ENCODE measurements around the gene PFDN5. TPM values are rescaled to one million over a fixed set of nuclear protein-coding genes. Genes with fewer than 3 reads are reported as not detected.

Gene PFDN5
- total and polyA plus RNA-seq, 9 of the 15 experiments (the other 6 are each of a cell fraction or from before 2014, with no cell fraction given) = 361 to 1,636 (median 742) TPM

GRCh38 chr12:53295070-53295890 is at the start of gene PFDN5 (continued):
- TF ChIP-seq RERE (CRISPR knock-in tag; IDR thresholded peaks at IDR 0.05; ENCODE audit: borderline replicate concordance) (no peak), PTTG1 (tag; IDR thresholded peaks at IDR 0.05; ENCODE audit: low read depth) (no peak), ZFP36 (IDR thresholded peaks at IDR 0.05; ENCODE audit: low read depth, low read length, partially characterized antibody) (no peak), ZNF134 (CRISPR knock-in tag; conservative IDR thresholded peaks at IDR 0.05) (no peak), RBFOX2 (IDR thresholded peaks at IDR 0.05; ENCODE audit: low read depth, low read length) (peak; percentile 80), ZNF184 (CRISPR knock-in tag; IDR thresholded peaks at IDR 0.05) (no peak), IRF2 (CRISPR knock-in tag; IDR thresholded peaks at IDR 0.05) (no peak), GATAD2A (IDR thresholded peaks at IDR 0.05) (no peak), MTA2 (IDR thresholded peaks at IDR 0.05; ENCODE audit: low read depth) (no peak), ZNF197 (CRISPR knock-in tag; IDR thresholded peaks at IDR 0.05; ENCODE audit: low read depth) (no peak), FOS (IDR thresholded peaks at IDR 0.05; ENCODE audit: extremely low read depth, insufficient read length) (no peak), NR3C1 (CRISPR knock-in tag; IDR thresholded peaks at IDR 0.05) (no peak), DMBX1 (CRISPR knock-in tag; IDR thresholded peaks at IDR 0.05; ENCODE audit: borderline replicate concordance) (no peak), GTF2F1 (IDR thresholded peaks at IDR 0.05; ENCODE audit: low read depth, low read length) (peak; percentile 34; the same call in 1 of the 2 replicates), SMARCA5 (IDR thresholded peaks at IDR 0.05) (0 out of 2 replicates have a peak, but pooled peaks have one; percentile 28), HBP1 (CRISPR knock-in tag; IDR thresholded peaks at IDR 0.05) (0 out of 2 replicates have a peak, but pooled peaks have one; percentile 54), NFYB (IDR thresholded peaks at IDR 0.05; ENCODE audit: extremely low read depth, insufficient read length) (no peak), DIDO1 (tag; IDR thresholded peaks at IDR 0.05; ENCODE audit: low read depth) (peak; percentile 79; the same call in 1 of the 2 replicates), CREBBP (IDR thresholded peaks at IDR 0.05; ENCODE audit: low read depth, low read length) (no peak), ZBTB12 (CRISPR knock-in tag; IDR thresholded peaks at IDR 0.05) (no peak), BCOR (IDR thresholded peaks at IDR 0.05) (no peak)

All from K562 (cell line).